RWPE2 (cell line): ENCODE measurements around the gene UBE3C.

Source experiments
- ATAC-seq: fragments of 200-7000 bp; cut with Tn5 transposase; 3 replicates; pipeline ENCODE4 v1.9.1; 2021; ENCODE audit warnings: low read depth
- DNase-seq: peaks from one replicate; pipeline ENCODE4 v3.0.0-alpha.2; 2020; ENCODE audit warnings: low spot score
- H3K27ac ChIP-seq: fragments of 450-650 bp; 2 replicates; pipeline ENCODE4 v1.5.1; 2017; ENCODE audit warnings: mild to moderate bottlenecking; ENCODE audit not compliant: poor library complexity, severe bottlenecking
- H3K27me3 ChIP-seq: fragments of 250-450 bp; sonication (Bioruptor Pico); 2 replicates; pipeline ENCODE4 v1.5.1; 2021; ENCODE audit warnings: mild to moderate bottlenecking, moderate library complexity; ENCODE audit not compliant: insufficient read depth, poor library complexity, severe bottlenecking
- H3K36me3 ChIP-seq: fragments of 250-450 bp; sonication (Bioruptor Pico); 2 replicates; pipeline ENCODE4 v1.5.1; 2020; ENCODE audit warnings: low read depth, mild to moderate bottlenecking, moderate library complexity
- H3K4me1 ChIP-seq: fragments of 250-450 bp; sonication (Bioruptor Pico); 2 replicates; pipeline ENCODE4 v1.5.1; 2021; ENCODE audit warnings: mild to moderate bottlenecking, moderate library complexity; ENCODE audit not compliant: insufficient read depth, poor library complexity, severe bottlenecking
- H3K4me3 ChIP-seq: fragments of 250-450 bp; sonication (Bioruptor Pico); 2 replicates; pipeline ENCODE4 v1.5.1; 2021; ENCODE audit warnings: mild to moderate bottlenecking, moderate library complexity; ENCODE audit not compliant: severe bottlenecking
- H3K9me3 ChIP-seq: fragments of 250-450 bp; sonication (Bioruptor Pico); 2 replicates; pipeline ENCODE4 v1.5.1; 2021; ENCODE audit warnings: mild to moderate bottlenecking, moderate library complexity; ENCODE audit not compliant: severe bottlenecking
- TF ChIP-seq, protein P1 (sequence below): fragments of 450-650 bp; IDR thresholded peaks from one replicate; pipeline ENCODE4 v1.5.1; 2017; ENCODE audit warnings: mild to moderate bottlenecking, moderate library complexity; ENCODE audit not compliant: poor library complexity, severe bottlenecking

UBE3C gene

DNA sequence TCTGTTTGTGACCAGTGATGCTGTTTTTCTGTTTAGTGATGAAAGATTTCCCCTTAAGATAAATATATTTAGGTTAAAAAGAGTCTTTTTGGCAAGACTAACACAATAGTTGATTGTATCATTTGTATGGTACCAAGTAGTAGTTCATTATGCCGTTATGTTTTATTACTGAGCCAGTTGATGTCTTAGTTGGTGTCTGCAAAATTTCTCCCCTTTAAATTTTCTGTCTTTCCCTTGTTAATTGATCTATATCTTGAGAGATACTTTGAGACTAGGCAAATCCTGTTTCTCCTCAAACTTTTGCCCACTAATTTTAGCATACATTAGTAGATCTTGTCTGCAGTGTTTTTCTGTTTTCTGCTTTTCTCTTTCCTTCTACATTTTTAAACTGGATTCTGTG, 21.7 kb downstream of the UBE3C start:
- DNase-seq (no peak), ATAC-seq (no peak)
- Histone ChIP-seq H3K4me3 (no peak overlapping the region), H3K9me3 (no peaks in the 10 kb centered on the region), H3K36me3 (peaks cover 24% of the 10 kb centered on the region), H3K27me3 (no peaks in the 10 kb centered on the region), H3K4me1 (no peaks in the 10 kb centered on the region), H3K27ac (no peak overlapping the region)
- TF ChIP-seq, protein P1, sequence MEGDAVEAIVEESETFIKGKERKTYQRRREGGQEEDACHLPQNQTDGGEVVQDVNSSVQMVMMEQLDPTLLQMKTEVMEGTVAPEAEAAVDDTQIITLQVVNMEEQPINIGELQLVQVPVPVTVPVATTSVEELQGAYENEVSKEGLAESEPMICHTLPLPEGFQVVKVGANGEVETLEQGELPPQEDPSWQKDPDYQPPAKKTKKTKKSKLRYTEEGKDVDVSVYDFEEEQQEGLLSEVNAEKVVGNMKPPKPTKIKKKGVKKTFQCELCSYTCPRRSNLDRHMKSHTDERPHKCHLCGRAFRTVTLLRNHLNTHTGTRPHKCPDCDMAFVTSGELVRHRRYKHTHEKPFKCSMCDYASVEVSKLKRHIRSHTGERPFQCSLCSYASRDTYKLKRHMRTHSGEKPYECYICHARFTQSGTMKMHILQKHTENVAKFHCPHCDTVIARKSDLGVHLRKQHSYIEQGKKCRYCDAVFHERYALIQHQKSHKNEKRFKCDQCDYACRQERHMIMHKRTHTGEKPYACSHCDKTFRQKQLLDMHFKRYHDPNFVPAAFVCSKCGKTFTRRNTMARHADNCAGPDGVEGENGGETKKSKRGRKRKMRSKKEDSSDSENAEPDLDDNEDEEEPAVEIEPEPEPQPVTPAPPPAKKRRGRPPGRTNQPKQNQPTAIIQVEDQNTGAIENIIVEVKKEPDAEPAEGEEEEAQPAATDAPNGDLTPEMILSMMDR = no peak

DNA sequence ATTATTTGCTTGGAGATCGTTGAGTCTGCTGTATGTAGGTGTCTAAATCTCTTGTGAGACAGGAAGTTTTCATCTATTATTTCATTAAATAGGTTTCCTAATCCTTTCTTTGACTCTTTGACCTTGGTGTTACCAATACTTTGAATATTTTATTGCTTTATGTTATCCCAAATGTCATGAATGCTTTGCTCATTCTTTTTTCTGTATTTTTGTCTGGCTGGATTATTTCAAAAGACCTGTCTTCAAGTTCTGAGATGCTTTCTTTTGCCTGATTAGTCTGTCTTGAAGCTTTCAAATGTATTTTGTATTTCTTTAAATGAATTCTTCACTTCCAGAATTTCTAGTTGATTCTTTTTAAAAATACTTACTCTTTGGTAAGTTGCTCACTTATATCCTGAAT, 27.3 kb downstream of the UBE3C start:
- no peak for DNase-seq
- ATAC-seq = no peak
- Histone ChIP-seq H3K9me3 (peaks cover 4% of the 10 kb centered on the region), H3K36me3 (peaks cover 66% of the 10 kb centered on the region), H3K27me3 (no peaks in the 10 kb centered on the region), H3K27ac (no peak overlapping the region), H3K4me3 (no peak overlapping the region), H3K4me1 (no peaks in the 10 kb centered on the region)
- TF ChIP-seq, protein P1 = no peak

DNA sequence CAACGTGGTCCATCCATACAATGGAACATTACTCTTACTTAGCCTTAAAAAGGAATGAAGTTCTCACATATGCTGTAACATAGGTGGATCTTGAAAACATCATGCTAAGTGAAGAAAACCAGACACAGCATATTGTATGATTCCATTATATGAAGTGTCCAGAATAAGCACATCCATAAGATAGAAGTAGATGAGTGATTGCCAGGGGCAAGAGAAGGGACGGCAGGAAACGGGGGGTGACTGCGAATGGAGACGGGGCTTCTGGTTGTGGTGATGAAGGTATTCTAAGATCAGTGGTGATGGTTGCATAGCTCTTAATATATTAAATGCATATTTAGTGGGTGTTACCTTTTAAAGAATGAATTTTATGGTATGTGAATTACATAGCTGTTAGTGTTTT, 29.8 kb downstream of the UBE3C start:
- ATAC-seq (no peak), DNase-seq (no peak)
- Histone ChIP-seq H3K4me3 (no peak overlapping the region), H3K27me3 (no peaks in the 10 kb centered on the region), H3K36me3 (peaks cover 85% of the 10 kb centered on the region), H3K27ac (no peak overlapping the region), H3K4me1 (no peaks in the 10 kb centered on the region), H3K9me3 (peaks cover 4% of the 10 kb centered on the region)
- TF ChIP-seq, protein P1 = no peak

DNA sequence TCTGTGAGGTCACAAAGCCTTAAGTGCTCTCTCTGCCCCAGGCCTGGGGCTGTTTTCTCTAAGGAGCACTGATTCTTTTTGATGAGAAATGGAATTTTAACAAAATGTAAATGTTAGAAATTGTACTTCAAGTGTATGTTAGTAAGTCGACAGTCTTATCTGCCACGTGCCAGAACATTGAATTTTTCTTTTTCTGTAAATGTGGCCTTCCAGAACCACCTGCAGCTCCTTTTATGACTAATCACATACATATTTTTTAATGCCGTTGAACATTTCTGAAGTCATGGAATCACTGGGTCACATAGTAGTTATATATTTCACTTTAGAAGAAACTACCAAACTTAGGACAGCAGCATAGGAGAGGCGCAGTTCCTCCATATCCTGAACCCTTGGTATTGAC, 38.0 kb downstream of the UBE3C start:
- H3K36me3 ChIP-seq = peaks cover 98% of the 10 kb centered on the region
- TF ChIP-seq, protein P1 = no peak
- H3K27me3 ChIP-seq = no peaks in the 10 kb centered on the region
- ATAC-seq = no peak
- H3K4me1 ChIP-seq = no peaks in the 10 kb centered on the region
- H3K4me3 ChIP-seq = no peak overlapping the region
- no peak overlapping the region for H3K27ac ChIP-seq
- no peaks in the 10 kb centered on the region for H3K9me3 ChIP-seq
- no peak for DNase-seq

DNA sequence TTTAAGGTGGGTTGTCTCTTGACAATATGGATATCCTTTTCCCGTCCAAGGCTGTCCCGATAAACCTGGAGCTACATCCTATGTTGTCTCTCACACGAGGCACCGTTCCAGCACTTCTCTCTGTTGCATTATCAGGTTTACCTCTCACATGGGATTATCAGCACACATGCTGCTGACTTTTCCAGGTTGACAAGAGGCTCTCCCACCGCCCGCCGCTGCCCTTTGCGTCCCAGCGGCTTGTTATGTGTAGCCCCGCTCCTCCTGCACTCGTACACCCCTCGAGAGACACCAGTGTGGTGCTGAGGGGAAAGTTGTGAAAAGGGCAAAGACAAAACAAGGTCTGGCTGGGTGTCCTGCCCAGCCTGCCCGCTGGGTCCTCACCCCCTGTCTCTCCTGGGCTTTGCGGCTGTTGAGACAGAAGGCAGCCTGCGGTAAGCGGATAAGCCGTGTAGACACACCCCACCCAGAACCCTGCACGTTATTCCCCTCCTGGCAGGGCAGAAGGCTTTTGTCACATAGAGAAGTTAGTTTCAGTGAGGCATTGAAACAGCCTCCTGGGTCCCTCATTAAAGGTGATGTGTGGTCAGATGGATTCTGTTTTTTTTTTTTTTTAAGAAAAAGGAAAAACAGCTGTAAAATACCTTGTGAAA, 38.7 kb downstream of the UBE3C start:
- Histone ChIP-seq H3K4me1 (no peaks in the 10 kb centered on the region), H3K9me3 (no peaks in the 10 kb centered on the region), H3K27me3 (no peaks in the 10 kb centered on the region), H3K36me3 (peaks cover 98% of the 10 kb centered on the region), H3K4me3 (no peak overlapping the region), H3K27ac (no peak overlapping the region)
- ATAC-seq = no peak
- TF ChIP-seq, protein P1 = no peak
- no peak for DNase-seq
